ENCODE data around the gene MRPS18C. TPM values are rescaled to one million over a fixed set of nuclear protein-coding genes. Genes with fewer than 3 reads are reported as not detected.
"Not testable (repeated sequence)": the region's sequence is repeated elsewhere in the genome, so short reads cannot be mapped to it uniquely, and the experiment has no call there.

The MRPS18C gene
- polyA plus RNA-seq, 3 donors, result 13.6 to 70.5 (median 42.4) TPM

GRCh38 chr4:83490876-83491450, 35.1 kb downstream of the MRPS18C start:
- Mint-ChIP-seq H3K4me3 (no peak overlapping the region), H3K4me1 (peaks cover 2% of the 10 kb centered on the region), H3K36me3 (no peaks in the 10 kb centered on the region), H3K27me3 (ENCODE audit: low read depth in 3 of 3) (no peaks in the 10 kb centered on the region), H3K9me3 (no peaks in the 10 kb centered on the region), H3K27ac (no peak overlapping the region)
- intact Hi-C loops (cut with micrococcal nuclease), result no loop called here
- Histone ChIP-seq H3K9ac (ENCODE audit: insufficient read depth, low read length, poor library complexity, severe bottlenecking) (no peak overlapping the region), H3K4me3 (replicated peaks in 1 of 3; ENCODE audit: low read depth in 2 of 3, low read length in 3 of 3) (no peak overlapping the region), H3K79me2 (ENCODE audit: insufficient read depth, low read length) (no peaks in the 10 kb centered on the region), H3K4me2 (replicated peaks; ENCODE audit: extremely low read depth, low read length, poor library complexity, severe bottlenecking) (no peak overlapping the region), H2AFZ (ENCODE audit: insufficient read depth, low read depth, low read length, poor library complexity, severe bottlenecking) (no peak overlapping the region), H4K20me1 (ENCODE audit: insufficient read depth, low read length) (no peaks in the 10 kb centered on the region), H3K27me3 (ENCODE audit: control insufficient read depth in 2 of 2, insufficient read depth in 2 of 2, low read length in 2 of 2) (no peaks in the 10 kb centered on the region), H3K27ac (ENCODE audit: low read depth in 1 of 2, low read length in 2 of 2) (no peak overlapping the region), H3K9me3 (replicated peaks in 1 of 2; ENCODE audit: control insufficient read depth in 1 of 2, insufficient read depth in 1 of 2, low read length in 2 of 2) (no peaks in the 10 kb centered on the region), H3K36me3 (replicated peaks in 1 of 2; ENCODE audit: control insufficient read depth in 1 of 2, insufficient read depth in 2 of 2, low read length in 2 of 2) (no peaks in the 10 kb centered on the region), H3K4me1 (ENCODE audit: control insufficient read depth in 1 of 2, insufficient read depth in 2 of 2, low read length in 2 of 2) (no peaks in the 10 kb centered on the region)
- DNase-seq, result peak; percentile 11 to 30 (median 26)
- no CpG with 5 or more reads among the region's 1 CpG for WGBS (ENCODE audit: insufficient coverage)
- peak; percentile 77 for TF ChIP-seq CTCF (IDR thresholded peaks at IDR 0.05)

GRCh38 chr4:83496085-83496917, 40.4 kb downstream of the MRPS18C start:
- H3K9me3 Mint-ChIP-seq; intact Hi-C loops (cut with micrococcal nuclease); DNase-seq; H3K27me3 Mint-ChIP-seq (ENCODE audit: low read depth in 3 of 3); H3K36me3 ChIP-seq (replicated peaks in 1 of 2; ENCODE audit: control insufficient read depth in 1 of 2, insufficient read depth in 2 of 2, low read length in 2 of 2); H3K4me1 ChIP-seq (ENCODE audit: control insufficient read depth in 1 of 2, insufficient read depth in 2 of 2, low read length in 2 of 2); H3K36me3 Mint-ChIP-seq; H2AFZ ChIP-seq (ENCODE audit: insufficient read depth, low read depth, low read length, poor library complexity, severe bottlenecking); H3K9ac ChIP-seq (ENCODE audit: insufficient read depth, low read length, poor library complexity, severe bottlenecking); H3K27me3 ChIP-seq (ENCODE audit: control insufficient read depth in 2 of 2, insufficient read depth in 2 of 2, low read length in 2 of 2); H3K4me3 ChIP-seq (replicated peaks in 1 of 3; ENCODE audit: low read depth in 2 of 3, low read length in 3 of 3); H4K20me1 ChIP-seq (ENCODE audit: insufficient read depth, low read length); H3K79me2 ChIP-seq (ENCODE audit: insufficient read depth, low read length); H3K4me1 Mint-ChIP-seq; H3K27ac Mint-ChIP-seq; H3K4me3 Mint-ChIP-seq; H3K4me2 ChIP-seq (replicated peaks; ENCODE audit: extremely low read depth, low read length, poor library complexity, severe bottlenecking); H3K27ac ChIP-seq (ENCODE audit: low read depth in 1 of 2, low read length in 2 of 2); H3K9me3 ChIP-seq (replicated peaks in 1 of 2; ENCODE audit: control insufficient read depth in 1 of 2, insufficient read depth in 1 of 2, low read length in 2 of 2): not testable (repeated sequence)
- 94% methylated on average over 6 of the region's 8 CpGs for WGBS (ENCODE audit: insufficient coverage)

Measured in CD14-positive monocyte (primary cell).